ENCODE results near the gene DOCK2. TPM values are rescaled to one million over a fixed set of nuclear protein-coding genes. Genes with fewer than 3 reads are reported as not detected.

Gene DOCK2
- total and polyA plus RNA-seq, 2 of the 8 experiments (the other 6 are each of a cell fraction or from before 2014, with no cell fraction given) = 3.9 to 5.7 TPM

- Histone ChIP-seq H2BK15ac (ENCODE audit: low read length) (no peak overlapping the region), H3K56ac (replicated peaks; ENCODE audit: insufficient read length, low read depth, low read length) (no peak overlapping the region), H2BK12ac (ENCODE audit: low read depth, low read length) (no peak overlapping the region), H4K91ac (replicated peaks; ENCODE audit: insufficient read length, low read length) (no peak overlapping the region), H4K8ac (ENCODE audit: extremely low read depth, insufficient read depth, low read length) (no peak overlapping the region), H2BK20ac (ENCODE audit: low read length) (no peak overlapping the region), H3K79me1 (ENCODE audit: low read depth, low read length) (no peaks in the 10 kb centered on the region), H3K9me3 (ENCODE audit: insufficient read depth in 2 of 2, low read depth in 1 of 2, low read length in 1 of 2) (no peaks in the 10 kb centered on the region), H3K14ac (ENCODE audit: insufficient read length) (no peak overlapping the region), H2BK5ac (ENCODE audit: low read depth, low read length) (no peak overlapping the region), H4K20me1 (replicated peaks in 1 of 2; ENCODE audit: control insufficient read depth in 1 of 2, insufficient read depth in 2 of 2, low read length in 2 of 2) (no peaks in the 10 kb centered on the region), H3K4me2 (ENCODE audit: insufficient read depth in 1 of 2, low read depth in 2 of 2, low read length in 2 of 2) (no peak overlapping the region), H3K36me3 (ENCODE audit: control insufficient read depth in 2 of 4, insufficient read depth in 4 of 4, low read length in 3 of 4) (no peaks in the 10 kb centered on the region), H3K23ac (ENCODE audit: insufficient read length) (no peak overlapping the region), H2AFZ (ENCODE audit: low read length) (no peak overlapping the region), H3K27ac (ENCODE audit: low read depth, low read length) (no peak overlapping the region), H3K4me1 (replicated peaks in 1 of 4; ENCODE audit: control insufficient read depth in 3 of 4, insufficient read depth in 4 of 4, low read length in 3 of 4) (no peaks in the 10 kb centered on the region), H2BK120ac (replicated peaks; ENCODE audit: low read depth, low read length) (no peak overlapping the region), H2AK5ac (ENCODE audit: low read depth, low read length) (no peak overlapping the region), H3K4ac (replicated peaks; ENCODE audit: insufficient read length, low read depth, low read length) (no peak overlapping the region), H3K23me2 (ENCODE audit: low read depth, low read length) (no peaks in the 10 kb centered on the region), H3K79me2 (ENCODE audit: control insufficient read depth in 1 of 2, insufficient read depth in 2 of 2, low read length in 2 of 2) (no peaks in the 10 kb centered on the region), H3K27me3 (replicated peaks in 1 of 4; ENCODE audit: control insufficient read depth in 3 of 4, extremely low read depth in 1 of 4, insufficient read depth in 3 of 4, low read length in 3 of 4) (no peaks in the 10 kb centered on the region; a peak in 1 of 7 replicates), H4K5ac (ENCODE audit: insufficient read length, low read depth, low read length) (no peak overlapping the region), H3K9ac (replicated peaks in 1 of 4; ENCODE audit: extremely low read depth in 1 of 4, low read depth in 3 of 4, low read length in 3 of 4) (no peak overlapping the region), H3K18ac (ENCODE audit: extremely low read depth, low read length) (no peak overlapping the region), H3K4me3 (ENCODE audit: extremely low read depth in 1 of 4, insufficient read depth in 2 of 4, low read depth in 3 of 4, low read length in 4 of 4) (no peak overlapping the region)
- DNase-seq (ENCODE audit: low read depth in 1 of 2, low spot score in 2 of 2) = no peak
- 90% methylated on average over 1 of the region's 1 CpG; no CpG with 5 or more reads in 1 of the 2 experiments for WGBS, 2 experiments (ENCODE audit: extremely low coverage in 1 of 2, insufficient coverage in 1 of 2, insufficient read length in 1 of 2, insufficient replicate concordance in 2 of 2, low coverage in 1 of 2, low lambda C conversion rate in 2 of 2, missing lambda C conversion rate in 1 of 2)
- FAIRE-seq = no peak
- ChIA-PET CTCF (ENCODE audit: partially characterized antibody) (interaction anchor here (1.1 to 1.4 kb wide), 2 partner anchors 24 to 108 kb away, joined by 3 to 5 read pairs; no protein-coding TSS in a partner anchor), POLR2A (ENCODE audit: partially characterized antibody) (no interaction called here)
- TF ChIP-seq EP300 (IDR thresholded peaks at IDR 0.05; ENCODE audit: borderline replicate concordance in 1 of 2, low read depth in 2 of 2, low read length in 2 of 2) (no peak), CTBP2 (IDR thresholded peaks at IDR 0.05; ENCODE audit: borderline replicate concordance, insufficient read depth, insufficient read length, low read length) (no peak), SP2 (IDR thresholded peaks at IDR 0.05; ENCODE audit: low read length) (no peak), TAF7 (optimal IDR thresholded peaks at IDR 0.05; ENCODE audit: borderline replicate concordance, low read depth, low read length) (no peak), CTCF (IDR thresholded peaks at IDR 0.05; ENCODE audit: control extremely low read depth in 1 of 3, insufficient read depth in 1 of 3, low read depth in 1 of 3, low read length in 3 of 3) (no peak), ASH2L (IDR thresholded peaks at IDR 0.05; ENCODE audit: low read length) (no peak), SIRT6 (IDR thresholded peaks at IDR 0.05; ENCODE audit: low read length) (no peak), CBX5 (IDR thresholded peaks at IDR 0.05; ENCODE audit: low read depth, low read length) (no peak), JUND (IDR thresholded peaks at IDR 0.05; ENCODE audit: low read length) (no peak)
- TF ChIP-seq, protein P1, sequence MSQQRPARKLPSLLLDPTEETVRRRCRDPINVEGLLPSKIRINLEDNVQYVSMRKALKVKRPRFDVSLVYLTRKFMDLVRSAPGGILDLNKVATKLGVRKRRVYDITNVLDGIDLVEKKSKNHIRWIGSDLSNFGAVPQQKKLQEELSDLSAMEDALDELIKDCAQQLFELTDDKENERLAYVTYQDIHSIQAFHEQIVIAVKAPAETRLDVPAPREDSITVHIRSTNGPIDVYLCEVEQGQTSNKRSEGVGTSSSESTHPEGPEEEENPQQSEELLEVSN (IDR thresholded peaks at IDR 0.05) = no peak
- TF ChIP-seq, protein P2, sequence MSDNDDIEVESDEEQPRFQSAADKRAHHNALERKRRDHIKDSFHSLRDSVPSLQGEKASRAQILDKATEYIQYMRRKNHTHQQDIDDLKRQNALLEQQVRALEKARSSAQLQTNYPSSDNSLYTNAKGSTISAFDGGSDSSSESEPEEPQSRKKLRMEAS (IDR thresholded peaks at IDR 0.05) = no peak
These were observed 439.1 kb downstream of the DOCK2 start for GRCh38 chr5:170076211-170076610.
